Rectal smooth muscle tissue (tissue), 1 donor: ENCODE results near the gene SYPL2.

ENCODE experiments used
- H3K27ac ChIP-seq: one replicate; pipeline ENCODE4 v1.7.0; 2013; ENCODE audit warnings: low read depth, low read length, inconsistent platforms
- H3K27me3 ChIP-seq: one replicate; pipeline ENCODE4 v1.7.0; 2013; ENCODE audit warnings: low read length; ENCODE audit not compliant: control insufficient read depth, insufficient read depth
- H3K36me3 ChIP-seq: one replicate; pipeline ENCODE4 v1.7.0; 2013; ENCODE audit warnings: low read length; ENCODE audit not compliant: control insufficient read depth, insufficient read depth
- H3K4me1 ChIP-seq: one replicate; pipeline ENCODE4 v1.7.0; 2013; ENCODE audit warnings: low read length; ENCODE audit not compliant: control insufficient read depth, insufficient read depth
- H3K4me3 ChIP-seq: one replicate; pipeline ENCODE4 v1.7.0; 2013; ENCODE audit warnings: low read length
- H3K9ac ChIP-seq: one replicate; pipeline ENCODE4 v1.7.0; 2013; ENCODE audit warnings: low read length

SYPL2 gene

GRCh38 chr1:109514846-109515245 is 48.5 kb downstream of the SYPL2 start:
- Histone ChIP-seq H3K27ac (no peak overlapping the region), H3K4me3 (no peak overlapping the region), H3K36me3 (no peaks in the 10 kb centered on the region), H3K4me1 (peaks cover 5% of the 10 kb centered on the region), H3K9ac (no peak overlapping the region), H3K27me3 (no peaks in the 10 kb centered on the region)

GRCh38 chr1:109516872-109517271 is 50.5 kb downstream of the SYPL2 start:
- Histone ChIP-seq H3K9ac (no peak overlapping the region), H3K4me3 (no peak overlapping the region), H3K4me1 (no peaks in the 10 kb centered on the region), H3K36me3 (no peaks in the 10 kb centered on the region), H3K27ac (no peak overlapping the region), H3K27me3 (no peaks in the 10 kb centered on the region)

GRCh38 chr1:109517337-109517736 is 51.0 kb downstream of the SYPL2 start:
- no peak overlapping the region for H3K27ac ChIP-seq
- H3K4me3 ChIP-seq = no peak overlapping the region
- no peak overlapping the region for H3K9ac ChIP-seq
- H3K27me3 ChIP-seq = no peaks in the 10 kb centered on the region
- H3K36me3 ChIP-seq = no peaks in the 10 kb centered on the region
- H3K4me1 ChIP-seq = no peaks in the 10 kb centered on the region

- H3K27me3 ChIP-seq = no peaks in the 10 kb centered on the region
- no peak overlapping the region for H3K9ac ChIP-seq
- no peaks in the 10 kb centered on the region for H3K4me1 ChIP-seq
- H3K4me3 ChIP-seq = no peak overlapping the region
- no peak overlapping the region for H3K27ac ChIP-seq
- H3K36me3 ChIP-seq = no peaks in the 10 kb centered on the region
Observed at GRCh38 chr1:109521002-109521951, 54.9 kb downstream of the SYPL2 start.

GRCh38 chr1:109522026-109522425 is 55.7 kb downstream of the SYPL2 start:
- no peaks in the 10 kb centered on the region for H3K27me3 ChIP-seq
- H3K4me1 ChIP-seq = no peaks in the 10 kb centered on the region
- no peaks in the 10 kb centered on the region for H3K36me3 ChIP-seq
- H3K9ac ChIP-seq = no peak overlapping the region
- H3K27ac ChIP-seq = no peak overlapping the region
- no peak overlapping the region for H3K4me3 ChIP-seq

GRCh38 chr1:109523706-109524105 is 57.4 kb downstream of the SYPL2 start:
- Histone ChIP-seq H3K27ac (no peak overlapping the region), H3K4me1 (no peaks in the 10 kb centered on the region), H3K9ac (no peak overlapping the region), H3K36me3 (no peaks in the 10 kb centered on the region), H3K27me3 (no peaks in the 10 kb centered on the region), H3K4me3 (no peak overlapping the region)

- Histone ChIP-seq H3K27me3 (no peaks in the 10 kb centered on the region), H3K9ac (no peak overlapping the region), H3K27ac (no peak overlapping the region), H3K4me1 (peaks cover 3% of the 10 kb centered on the region), H3K36me3 (no peaks in the 10 kb centered on the region), H3K4me3 (no peak overlapping the region)
Observed at GRCh38 chr1:109527098-109527811, 60.9 kb downstream of the SYPL2 start.

- H3K4me1 ChIP-seq = peaks cover 6% of the 10 kb centered on the region
- H3K27ac ChIP-seq = no peak overlapping the region
- H3K36me3 ChIP-seq = no peaks in the 10 kb centered on the region
- no peak overlapping the region for H3K9ac ChIP-seq
- H3K27me3 ChIP-seq = no peaks in the 10 kb centered on the region
- H3K4me3 ChIP-seq = no peak overlapping the region
Observed at GRCh38 chr1:109527846-109528695, 61.7 kb downstream of the SYPL2 start.

GRCh38 chr1:109528712-109529111 is 62.4 kb downstream of the SYPL2 start:
- Histone ChIP-seq H3K4me1 (peaks cover 6% of the 10 kb centered on the region), H3K4me3 (no peak overlapping the region), H3K36me3 (no peaks in the 10 kb centered on the region), H3K27ac (no peak overlapping the region), H3K9ac (no peak overlapping the region), H3K27me3 (no peaks in the 10 kb centered on the region)

GRCh38 chr1:109529881-109530456 is 63.6 kb downstream of the SYPL2 start:
- H3K4me1 ChIP-seq = peaks cover 6% of the 10 kb centered on the region
- no peak overlapping the region for H3K27ac ChIP-seq
- no peak overlapping the region for H3K9ac ChIP-seq
- no peaks in the 10 kb centered on the region for H3K36me3 ChIP-seq
- no peaks in the 10 kb centered on the region for H3K27me3 ChIP-seq
- no peak overlapping the region for H3K4me3 ChIP-seq

GRCh38 chr1:109530457-109531087 is 64.2 kb downstream of the SYPL2 start:
- Histone ChIP-seq H3K36me3 (no peaks in the 10 kb centered on the region), H3K4me3 (no peak overlapping the region), H3K4me1 (peaks cover 8% of the 10 kb centered on the region), H3K27me3 (no peaks in the 10 kb centered on the region), H3K27ac (no peak overlapping the region), H3K9ac (no peak overlapping the region)
